Middle frontal gyrus (tissue), 1 donor: Measurements from ENCODE around the gene PPP2R3B.
A peak's percentile ranks its signal among the peaks of the same experiment; 100 is the strongest.
"Not testable (repeated sequence)": the region's sequence is repeated elsewhere in the genome, so short reads cannot be mapped to it uniquely, and the experiment has no call there.

Experiments
- DNase-seq: peaks from one replicate; pipeline ENCODE4 v3.0.0-alpha.2; 2015; ENCODE audit warnings: low spot score; ENCODE audit errors: extremely low spot score

The PPP2R3B gene

GRCh38 chrX:353566-354535 is 32.9 kb downstream of the PPP2R3B start:
- DNase-seq = no peak

DNA sequence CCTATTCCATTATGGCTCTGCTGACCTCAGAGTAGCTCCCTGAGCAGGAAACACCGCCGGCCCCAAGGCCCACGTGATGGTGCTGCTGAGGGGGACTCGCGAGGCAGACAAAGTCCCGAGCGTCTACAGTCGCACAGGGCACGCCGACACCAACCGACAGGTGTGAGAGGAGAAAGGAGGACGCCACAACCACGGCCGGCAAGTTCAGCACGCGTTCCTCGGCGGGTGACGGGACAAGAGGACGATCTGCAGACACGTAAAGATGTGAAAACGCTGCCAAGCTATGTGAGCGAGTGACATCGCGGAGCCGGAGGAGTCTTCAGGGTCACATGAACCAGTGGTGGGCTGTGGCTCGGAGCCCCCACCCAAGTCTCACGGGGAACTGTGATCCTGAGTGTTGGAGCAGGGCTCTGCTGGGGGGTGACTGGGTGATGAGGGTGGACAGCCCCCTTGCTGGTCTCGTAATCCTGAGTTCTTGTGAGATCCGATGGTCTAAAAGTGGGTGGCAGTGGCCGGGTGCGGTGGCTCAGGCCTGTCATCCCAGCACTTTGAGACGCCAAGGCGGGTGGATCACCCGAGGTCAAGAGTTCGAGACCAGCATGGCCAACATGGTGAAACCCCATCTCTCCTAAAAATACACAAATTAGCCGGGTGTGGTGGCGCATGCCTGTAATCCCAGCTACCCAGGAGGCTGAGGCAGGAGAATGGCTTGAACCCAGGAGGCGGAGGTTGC is 34.0 kb downstream of the PPP2R3B start:
- DNase-seq = no peak

- DNase-seq = no peak
Measured at GRCh38 chrX:352181-352580, 34.5 kb downstream of the PPP2R3B start.

DNA sequence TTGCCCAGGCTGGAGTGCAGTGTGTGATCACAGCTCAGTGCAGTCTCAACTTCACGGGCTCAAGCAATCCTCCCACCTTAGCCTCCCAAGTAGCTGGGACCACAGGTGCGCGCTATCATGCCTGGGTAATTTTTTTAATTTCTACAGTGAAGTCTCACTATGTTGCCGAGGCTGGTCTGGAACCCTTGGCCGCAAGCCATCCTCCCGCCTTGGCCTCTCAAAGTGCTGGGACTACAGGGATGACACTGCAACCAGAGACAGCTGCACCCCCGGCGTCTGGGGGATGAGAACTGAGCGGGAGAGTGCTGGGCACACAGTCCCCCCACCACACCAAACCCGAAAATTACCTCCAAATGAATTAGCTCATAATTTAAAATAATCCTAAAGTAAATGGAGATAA is 35.0 kb downstream of the PPP2R3B start:
- no peak for DNase-seq

- DNase-seq = not testable (repeated sequence)
Measured at GRCh38 chrX:351324-351641, 35.4 kb downstream of the PPP2R3B start.

- DNase-seq = no peak
Measured at GRCh38 chrX:350534-351323, 36.0 kb downstream of the PPP2R3B start.

GRCh38 chrX:350148-350533 is 36.6 kb downstream of the PPP2R3B start:
- DNase-seq = no peak

GRCh38 chrX:349702-350101 is 37.0 kb downstream of the PPP2R3B start:
- DNase-seq = no peak

DNA sequence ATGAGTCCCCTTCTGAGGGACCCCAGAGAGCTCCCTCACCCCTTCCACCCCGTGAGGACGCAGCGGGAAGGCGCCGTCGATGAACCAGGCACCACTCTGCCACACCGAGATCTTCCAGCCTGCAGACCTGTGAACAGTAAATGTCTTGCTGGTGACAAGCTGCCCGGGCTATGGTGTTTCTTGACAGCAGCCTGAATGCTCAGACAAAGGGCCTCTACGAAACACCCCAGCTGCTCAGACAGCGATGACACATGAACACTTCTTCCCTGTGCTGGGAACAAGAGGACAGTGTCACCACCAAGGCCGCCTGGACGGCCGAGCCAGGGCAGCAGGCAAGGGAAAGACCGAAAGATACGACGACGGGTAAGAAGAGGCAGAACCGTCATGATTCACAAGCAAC is 37.5 kb downstream of the PPP2R3B start:
- DNase-seq = peak; percentile 53

GRCh38 chrX:348461-349117 is 38.1 kb downstream of the PPP2R3B start:
- DNase-seq = no peak

- no peak for DNase-seq
Measured at GRCh38 chrX:347351-348117, 39.2 kb downstream of the PPP2R3B start.

DNA sequence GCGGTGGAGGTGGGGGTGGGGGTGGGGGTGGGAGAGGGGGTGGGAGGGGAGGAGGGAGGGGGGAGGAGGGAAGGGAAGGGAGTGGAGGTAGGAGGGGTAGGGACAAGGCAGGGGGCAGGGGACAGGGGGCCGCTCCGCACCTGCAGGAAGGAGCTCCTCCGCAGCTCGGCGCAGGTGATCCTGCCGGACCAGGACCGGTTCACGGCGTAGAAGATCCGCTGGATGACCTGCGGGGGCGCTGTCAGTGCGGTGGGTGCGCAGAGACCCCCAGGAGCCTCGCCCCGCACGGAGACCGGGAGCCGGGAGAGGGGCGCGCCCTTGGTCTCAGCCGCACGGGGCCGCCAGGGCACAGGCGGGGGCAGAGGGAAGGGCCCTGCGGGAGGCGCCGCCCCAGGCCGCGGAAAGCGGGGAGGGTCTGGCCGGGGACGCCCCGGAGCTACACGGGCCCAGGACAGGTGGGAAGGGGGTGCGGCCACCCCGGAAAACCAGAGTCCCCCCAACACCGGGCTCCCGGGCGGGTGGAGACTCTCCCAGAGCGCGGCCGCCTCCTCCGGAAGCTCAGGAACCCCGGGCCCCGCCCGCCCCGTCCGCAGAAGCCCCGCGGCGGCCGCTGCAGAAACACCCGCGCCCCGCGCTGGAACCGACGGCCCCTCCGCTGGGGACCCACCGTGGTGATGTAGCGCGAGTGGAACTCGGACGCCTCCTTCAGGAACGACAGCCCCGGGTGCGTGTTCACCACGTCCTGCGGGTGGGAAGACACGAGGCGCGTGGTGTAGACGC is 40.5 kb downstream of the PPP2R3B start:
- no peak for DNase-seq

DNA sequence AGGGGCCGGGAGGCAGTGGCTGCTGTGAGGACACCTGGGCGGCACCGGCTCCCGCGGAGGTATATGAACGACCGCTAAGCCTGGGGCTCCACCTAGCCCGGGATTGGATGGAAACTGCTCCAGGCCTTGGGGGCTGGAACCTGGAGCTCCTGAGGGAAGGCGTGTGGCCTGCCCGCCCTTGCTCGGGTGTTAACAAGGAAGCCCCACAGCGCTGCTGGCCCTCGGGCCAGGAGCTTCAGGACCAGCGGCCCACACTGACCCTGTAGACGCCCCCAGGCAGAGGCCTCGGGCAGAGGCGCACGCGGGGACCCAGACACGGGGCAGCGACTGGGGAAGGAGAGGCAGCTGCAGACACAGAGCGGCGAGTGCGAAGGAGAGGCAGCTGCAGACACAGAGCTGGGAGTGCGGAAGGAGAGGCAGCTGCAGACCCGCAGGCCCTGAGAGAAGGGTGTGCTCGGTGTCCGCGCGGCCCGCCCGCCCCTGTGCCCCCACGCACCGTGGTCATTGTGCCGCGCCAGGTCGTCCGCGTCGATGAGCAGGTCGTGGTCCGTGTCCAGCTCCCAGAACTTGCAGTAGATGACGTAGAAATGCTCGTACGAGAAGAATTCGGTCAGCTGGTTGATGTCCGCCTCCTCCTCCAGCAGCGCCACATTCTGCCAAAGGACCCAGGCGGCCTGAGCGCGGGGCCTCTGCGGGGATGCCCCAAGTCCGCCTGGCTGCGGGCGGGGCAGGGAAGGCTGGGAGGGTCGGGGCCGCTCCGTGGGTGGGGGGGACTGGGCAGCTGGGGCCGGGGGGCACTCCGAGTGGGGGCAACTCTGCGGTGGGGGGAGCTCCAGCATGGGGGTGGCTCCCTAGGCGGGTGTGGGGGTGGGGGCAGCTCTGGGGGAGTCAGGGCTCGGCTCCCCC is 41.4 kb downstream of the PPP2R3B start:
- DNase-seq = no peak

GRCh38 chrX:344371-344901 is 42.3 kb downstream of the PPP2R3B start:
- no peak for DNase-seq

DNA sequence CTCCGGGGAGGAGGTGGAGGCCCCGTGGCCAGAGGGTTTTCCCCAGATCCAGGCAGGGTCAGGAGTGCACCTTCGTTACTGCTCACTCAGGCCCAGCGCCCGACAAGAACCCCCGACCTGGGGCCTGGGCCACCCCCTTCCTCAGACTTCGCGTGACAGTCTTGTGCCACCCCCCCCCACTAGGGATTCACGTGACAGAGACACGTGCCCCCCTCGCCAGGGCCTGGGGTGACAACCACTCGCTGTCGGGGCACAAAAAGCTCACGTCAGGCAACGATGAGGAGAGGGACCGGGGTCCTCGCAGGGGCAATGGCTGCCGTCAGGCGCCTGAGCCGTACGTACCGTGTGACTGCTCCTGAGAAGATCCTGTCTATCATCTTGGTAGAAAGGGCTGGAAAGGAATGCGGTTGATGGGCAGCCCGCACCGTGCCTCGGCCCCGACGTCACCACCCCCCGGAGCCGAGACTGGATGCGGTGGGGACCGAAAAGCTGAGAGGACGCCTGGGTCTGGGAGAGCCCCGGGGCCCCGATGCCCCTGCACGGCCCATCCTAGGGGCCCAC is 45.1 kb downstream of the PPP2R3B start:
- DNase-seq = no peak

GRCh38 chrX:340641-341423 is 45.9 kb downstream of the PPP2R3B start:
- DNase-seq = no peak

DNA sequence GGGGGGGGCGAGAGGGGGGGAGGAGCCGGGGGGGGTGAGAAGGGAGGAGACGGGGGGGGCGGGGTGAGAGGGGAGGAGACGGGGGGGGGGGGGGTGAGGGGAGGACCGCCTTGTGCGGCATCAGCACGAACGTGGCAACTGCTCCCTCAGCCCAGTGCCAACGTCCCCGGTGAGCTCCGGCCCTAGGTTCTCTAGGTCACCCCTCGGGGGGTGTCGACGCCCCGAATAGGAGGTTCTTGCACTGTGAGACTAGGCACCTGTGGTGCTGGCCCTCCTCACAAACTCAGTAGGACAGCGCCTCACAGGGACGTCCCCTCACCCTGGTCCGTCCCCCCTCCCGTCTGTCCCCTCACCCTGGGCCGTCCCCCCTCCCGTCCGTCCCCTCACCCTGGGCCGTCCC is 46.6 kb downstream of the PPP2R3B start:
- DNase-seq = no peak
